ENCODE results near the gene IL4R. TPM values are rescaled to one million over a fixed set of nuclear protein-coding genes. Genes with fewer than 3 reads are reported as not detected.
"Not testable (repeated sequence)": the region's sequence is repeated elsewhere in the genome, so short reads cannot be mapped to it uniquely, and the experiment has no call there.

Gene IL4R
- total and polyA plus RNA-seq, 10 of the 15 experiments (the other 5 are each of a cell fraction or from before 2014, with no cell fraction given): 2.6 to 70.4 (median 36.6) TPM

GRCh38 chr16:27274424-27274874 is 39.3 kb upstream of the IL4R start:
- H3K9me3 ChIP-seq (replicated peaks; ENCODE audit: control insufficient read depth, insufficient read depth, low read length); H3K4me3 ChIP-seq; H3K79me2 ChIP-seq (ENCODE audit: control insufficient read depth, insufficient read depth, low read length); ATAC-seq; BruUV-seq (replicated peaks); H3K27me3 ChIP-seq (replicated peaks in 1 of 2; ENCODE audit: control insufficient read depth in 2 of 2, insufficient read depth in 2 of 2, low read length in 1 of 2); intact Hi-C loops (cut with micrococcal nuclease; ENCODE audit: unreplicated experiment); DNase-seq (ENCODE audit: low read depth, low spot score); in situ Hi-C loops (cut with MboI); H3K27ac ChIP-seq (ENCODE audit: control insufficient read depth, insufficient read depth); H4K20me1 ChIP-seq (ENCODE audit: control insufficient read depth, insufficient read depth); H3K36me3 ChIP-seq (ENCODE audit: control insufficient read depth in 2 of 2, insufficient read depth in 2 of 2, low read length in 1 of 2); H3K9ac ChIP-seq (ENCODE audit: control insufficient read depth, insufficient read depth, low read length); FAIRE-seq: not testable (repeated sequence)
- ChIA-PET POLR2A (interaction anchor here (1.1 to 5.6 kb wide), 12 partner anchors 9 to 153 kb away, joined by 4 to 34 read pairs (median 10); partner anchors contain the start of gene IL21R), CTCF (interaction anchor here (0.6 to 10.7 kb wide), 16 partner anchors 9 to 179 kb away, joined by 3 to 121 read pairs (median 4); no protein-coding TSS in a partner anchor), RAD21 (ENCODE audit: unreplicated experiment) (interaction anchor here (0.8 to 8.9 kb wide), 20 partner anchors 9 to 176 kb away, joined by 3 to 105 read pairs (median 7); partner anchors contain the start of gene IL21R), SMC1A (ENCODE audit: uncharacterized antibody, unreplicated experiment) (interaction anchor here (0.6 to 12.4 kb wide), 20 partner anchors 9 to 131 kb away, joined by 3 to 178 read pairs (median 6); no protein-coding TSS in a partner anchor)
- WGBS (ENCODE audit: insufficient coverage, insufficient replicate concordance, low lambda C conversion rate, missing lambda C conversion rate): 89% methylated on average over 7 of the region's 7 CpGs
- Histone ChIP-seq H3K4me2 (ENCODE audit: control insufficient read depth, insufficient read depth) (peak overlapping the region; percentile 30; the same call in 1 of the 2 replicates), H2AFZ (ENCODE audit: control insufficient read depth, low read depth, low read length) (0 out of 2 replicates have a peak overlapping the region, but pooled peaks have one; percentile 38), H3K4me1 (ENCODE audit: control insufficient read depth, insufficient read depth, low read length) (peaks cover 16% of the 10 kb centered on the region)
- TF ChIP-seq CBFB (IDR thresholded peaks at IDR 0.05; ENCODE audit: low read depth): 0 out of 2 replicates have a peak, but pooled peaks have one; percentile 73
- 0 out of 2 replicates have a peak, but pooled peaks have one; percentile 31 for TF ChIP-seq FOXM1 (IDR thresholded peaks at IDR 0.05; ENCODE audit: low read depth, low read length)

DNA sequence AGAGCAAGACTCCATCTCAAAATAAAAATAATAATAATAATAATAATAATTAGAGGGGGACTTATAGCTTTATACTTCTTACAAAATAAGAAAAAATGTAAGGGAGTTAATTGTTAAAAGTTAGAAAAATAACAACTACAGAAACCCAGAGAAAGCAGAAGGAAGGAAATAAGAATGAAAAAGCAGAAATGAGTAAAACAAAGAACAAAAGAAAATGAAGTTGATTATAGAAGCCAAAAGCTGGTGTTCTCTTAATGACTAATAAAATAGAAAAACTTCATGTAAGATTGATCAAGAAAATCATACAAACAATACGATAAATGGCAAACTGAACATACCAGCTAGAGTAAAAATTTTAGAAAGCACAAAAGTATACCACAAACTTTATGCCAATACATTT is 38.4 kb upstream of the IL4R start:
- Histone ChIP-seq H3K9ac (ENCODE audit: control insufficient read depth, insufficient read depth, low read length) (no peak overlapping the region), H3K36me3 (ENCODE audit: control insufficient read depth in 2 of 2, insufficient read depth in 2 of 2, low read length in 1 of 2) (no peaks in the 10 kb centered on the region), H3K4me1 (ENCODE audit: control insufficient read depth, insufficient read depth, low read length) (peaks cover 16% of the 10 kb centered on the region), H3K79me2 (ENCODE audit: control insufficient read depth, insufficient read depth, low read length) (no peaks in the 10 kb centered on the region), H3K4me2 (ENCODE audit: control insufficient read depth, insufficient read depth) (no peak overlapping the region), H2AFZ (ENCODE audit: control insufficient read depth, low read depth, low read length) (no peak overlapping the region), H3K9me3 (replicated peaks; ENCODE audit: control insufficient read depth, insufficient read depth, low read length) (no peaks in the 10 kb centered on the region), H3K4me3 (no peak overlapping the region), H3K27me3 (replicated peaks in 1 of 2; ENCODE audit: control insufficient read depth in 2 of 2, insufficient read depth in 2 of 2, low read length in 1 of 2) (no peaks in the 10 kb centered on the region), H3K27ac (ENCODE audit: control insufficient read depth, insufficient read depth) (no peak overlapping the region), H4K20me1 (ENCODE audit: control insufficient read depth, insufficient read depth) (no peaks in the 10 kb centered on the region)
- DNase-seq (ENCODE audit: low read depth, low spot score): no peak
- SMC1A ChIA-PET (ENCODE audit: uncharacterized antibody, unreplicated experiment): interaction anchor here (0.9 to 12.4 kb wide), 13 partner anchors 9 to 130 kb away, joined by 3 to 178 read pairs (median 6); no protein-coding TSS in a partner anchor
- in situ Hi-C loops (cut with MboI) (no loop called here), intact Hi-C loops (cut with micrococcal nuclease; ENCODE audit: unreplicated experiment) (no loop called here)
- WGBS (ENCODE audit: insufficient coverage, insufficient replicate concordance, low lambda C conversion rate, missing lambda C conversion rate): 3% methylated on average over 1 of the region's 1 CpG
- ATAC-seq: peak; percentile 41
- POLR2A ChIA-PET: interaction anchor here (0.9 to 5.6 kb wide), 10 partner anchors 10 to 131 kb away, joined by 3 to 34 read pairs (median 4); no protein-coding TSS in a partner anchor
- peak; percentile 52 for FAIRE-seq
- CTCF ChIA-PET: interaction anchor here (0.7 to 10.7 kb wide), 11 partner anchors 9 to 153 kb away, joined by 3 to 121 read pairs (median 4); partner anchors contain the start of gene IL21R
- RAD21 ChIA-PET (ENCODE audit: unreplicated experiment): interaction anchor here (0.6 to 8.9 kb wide), 15 partner anchors 9 to 175 kb away, joined by 3 to 105 read pairs (median 5); partner anchors contain the start of gene IL21R
- no TSS peak for BruUV-seq (replicated peaks)
- TF ChIP-seq FOS (IDR thresholded peaks at IDR 0.05; ENCODE audit: borderline replicate concordance, extremely low read depth, insufficient read length) (no peak), NBN (IDR thresholded peaks at IDR 0.05) (peak; percentile 47; the same call in 1 of the 2 replicates), IKZF2 (IDR thresholded peaks at IDR 0.05) (peak in 1 of 2 experiments; percentile 36; a peak in 1 of 4 replicates), MYC (IDR thresholded peaks at IDR 0.05; ENCODE audit: insufficient read depth, insufficient read length, insufficient replicate concordance, low read length, severe bottlenecking) (no peak), JUNB (IDR thresholded peaks at IDR 0.05) (peak; percentile 87), RUNX3 (IDR thresholded peaks at IDR 0.05; ENCODE audit: low read length) (peak; percentile 25; the same call in 1 of the 2 replicates), NFIC (IDR thresholded peaks at IDR 0.05; ENCODE audit: low read depth, low read length) (peak; percentile 67), STAT1 (conservative IDR thresholded peaks at IDR 0.05) (no peak), SMAD5 (IDR thresholded peaks at IDR 0.05; ENCODE audit: low read depth) (no peak), BACH1 (IDR thresholded peaks at IDR 0.05; ENCODE audit: borderline replicate concordance) (no peak), MTA2 (IDR thresholded peaks at IDR 0.05; ENCODE audit: low read depth) (peak; percentile 85), FOXM1 (IDR thresholded peaks at IDR 0.05; ENCODE audit: low read depth, low read length) (peak; percentile 26; the same call in 1 of the 2 replicates), ATF7 (IDR thresholded peaks at IDR 0.05; ENCODE audit: low read depth) (peak; percentile 45; the same call in 1 of the 2 replicates), TARDBP (IDR thresholded peaks at IDR 0.05; ENCODE audit: borderline replicate concordance) (no peak), ZNF622 (IDR thresholded peaks at IDR 0.05) (no peak)
- TF ChIP-seq, protein P1, sequence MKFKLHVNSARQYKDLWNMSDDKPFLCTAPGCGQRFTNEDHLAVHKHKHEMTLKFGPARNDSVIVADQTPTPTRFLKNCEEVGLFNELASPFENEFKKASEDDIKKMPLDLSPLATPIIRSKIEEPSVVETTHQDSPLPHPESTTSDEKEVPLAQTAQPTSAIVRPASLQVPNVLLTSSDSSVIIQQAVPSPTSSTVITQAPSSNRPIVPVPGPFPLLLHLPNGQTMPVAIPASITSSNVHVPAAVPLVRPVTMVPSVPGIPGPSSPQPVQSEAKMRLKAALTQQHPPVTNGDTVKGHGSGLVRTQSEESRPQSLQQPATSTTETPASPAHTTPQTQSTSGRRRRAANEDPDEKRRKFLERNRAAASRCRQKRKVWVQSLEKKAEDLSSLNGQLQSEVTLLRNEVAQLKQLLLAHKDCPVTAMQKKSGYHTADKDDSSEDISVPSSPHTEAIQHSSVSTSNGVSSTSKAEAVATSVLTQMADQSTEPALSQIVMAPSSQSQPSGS (IDR thresholded peaks at IDR 0.05; ENCODE audit: low read length): no peak
